Activated T-cell treated with anti-CD3 and anti-CD28 coated beads for 48 hours (primary cell): Measurements from ENCODE around the gene FANCL.
"Not testable (repeated sequence)": the region's sequence is repeated elsewhere in the genome, so short reads cannot be mapped to it uniquely, and the experiment has no call there.

ENCODE experiments used
- DNase-seq: peaks from one replicate; pipeline ENCODE4 v3.0.0-alpha.2; 2020; ENCODE audit warnings: low read depth

The FANCL gene

DNA sequence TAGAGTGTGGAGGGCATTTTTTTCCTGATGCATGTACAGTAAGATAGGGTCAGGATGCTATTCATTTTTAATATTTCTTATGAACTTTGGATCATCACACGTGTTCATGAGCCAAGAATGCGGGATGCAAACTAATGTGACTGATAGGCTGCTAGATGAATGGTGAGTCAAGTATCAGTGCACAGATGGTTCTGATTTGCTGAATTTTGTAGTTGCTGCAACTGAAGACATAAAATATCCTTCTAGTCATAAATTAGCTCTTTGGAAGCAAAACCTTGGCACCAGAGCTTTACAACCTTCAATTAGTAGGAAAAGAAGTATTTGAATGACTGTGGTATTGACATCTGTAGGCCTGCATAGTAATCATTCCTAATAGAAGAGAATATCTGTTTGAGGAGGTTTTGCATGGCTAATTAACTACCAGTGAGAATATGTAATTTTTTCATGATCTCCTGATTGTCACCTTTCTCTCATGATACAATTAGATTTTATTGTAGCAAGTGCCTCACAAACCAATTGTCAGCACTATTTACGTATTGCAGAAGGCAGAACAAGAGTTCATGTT lies 100.5 kb downstream of the FANCL start:
- DNase-seq, result no peak

DNA sequence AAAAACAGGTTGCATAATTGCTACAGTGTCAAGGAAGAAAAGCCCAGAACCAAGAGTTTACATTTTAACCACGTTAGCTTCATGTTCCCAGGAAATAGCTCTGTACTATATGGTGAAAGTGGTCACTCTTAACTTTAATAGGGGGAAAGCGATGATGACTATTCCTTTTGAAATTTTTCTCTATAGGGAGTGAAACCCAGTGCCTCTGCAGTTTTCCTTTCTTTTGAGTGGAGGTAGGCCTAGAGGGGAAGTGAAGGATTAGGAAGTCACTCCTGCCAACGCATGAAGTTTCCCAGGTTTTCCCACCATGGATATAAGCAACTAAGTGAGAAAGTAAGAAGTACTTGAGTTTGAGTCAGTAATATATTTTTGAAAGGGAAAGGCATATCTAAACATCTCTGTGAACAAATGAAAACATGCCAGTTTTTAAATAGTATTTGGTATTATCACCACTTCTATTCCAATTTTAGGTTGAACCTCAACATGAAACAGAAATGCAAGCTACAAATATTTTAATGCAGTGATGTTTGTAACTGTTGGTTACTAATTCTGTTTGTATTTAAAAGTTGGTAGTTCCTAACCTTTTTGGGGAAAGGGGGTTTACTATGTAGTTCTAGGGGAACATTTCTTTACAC lies 102.6 kb downstream of the FANCL start:
- DNase-seq, result no peak

DNA sequence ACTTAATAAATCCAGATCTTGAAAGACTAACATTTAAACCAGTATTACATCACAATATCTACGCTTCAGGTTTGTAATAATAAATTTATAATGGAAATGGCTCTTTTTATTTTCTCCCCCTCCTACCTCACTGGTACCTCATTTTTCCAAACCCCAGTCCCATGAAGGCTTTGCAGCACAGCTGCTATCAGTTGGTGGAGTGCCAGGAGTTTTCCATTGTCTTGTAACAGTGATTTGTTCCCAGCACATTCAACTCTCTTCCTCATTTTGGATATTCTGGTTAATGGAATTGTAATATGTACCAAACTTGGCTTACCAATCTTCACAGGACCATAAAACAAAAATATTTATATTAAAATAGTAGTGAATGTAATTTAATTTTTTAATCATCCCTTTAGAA lies 103.3 kb downstream of the FANCL start:
- no peak for DNase-seq

DNA sequence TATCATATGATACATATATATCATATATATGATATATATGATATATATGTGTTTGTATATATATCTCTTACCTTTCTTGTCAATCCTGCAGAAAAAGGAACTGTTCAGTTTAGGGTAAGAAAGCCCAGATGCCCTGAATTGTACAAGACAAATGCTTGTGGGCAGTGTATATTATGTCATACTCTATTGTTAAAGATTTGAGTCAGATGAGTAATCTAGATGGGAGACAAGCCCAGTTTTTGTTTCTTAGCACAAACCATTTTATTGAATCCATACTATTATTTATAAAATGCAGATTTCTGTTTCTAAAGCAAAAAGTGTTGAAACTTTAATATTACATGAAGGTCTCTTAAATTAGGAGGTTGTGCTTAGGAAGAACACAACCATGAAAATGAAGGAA lies 103.9 kb downstream of the FANCL start:
- DNase-seq, result no peak

DNA sequence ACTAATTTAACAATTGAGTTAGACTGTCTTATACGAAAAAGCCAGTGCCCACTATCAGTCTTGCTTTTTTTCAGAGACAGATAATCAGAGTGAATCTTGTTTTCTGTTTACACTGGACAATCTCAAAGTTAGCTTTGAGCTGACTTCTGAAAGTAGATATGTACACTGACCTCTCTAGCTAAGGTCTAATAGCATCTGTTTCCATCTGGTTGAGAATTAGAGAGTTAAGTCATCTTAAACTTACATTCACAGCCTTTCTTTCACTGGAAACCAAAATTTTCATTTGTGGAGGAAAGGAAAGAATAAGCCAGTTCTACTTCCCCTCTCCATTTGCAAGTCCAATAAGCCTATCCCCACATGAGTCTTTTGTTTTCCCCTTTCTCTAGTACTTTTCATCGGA lies 105.3 kb downstream of the FANCL start:
- no peak for DNase-seq

DNA sequence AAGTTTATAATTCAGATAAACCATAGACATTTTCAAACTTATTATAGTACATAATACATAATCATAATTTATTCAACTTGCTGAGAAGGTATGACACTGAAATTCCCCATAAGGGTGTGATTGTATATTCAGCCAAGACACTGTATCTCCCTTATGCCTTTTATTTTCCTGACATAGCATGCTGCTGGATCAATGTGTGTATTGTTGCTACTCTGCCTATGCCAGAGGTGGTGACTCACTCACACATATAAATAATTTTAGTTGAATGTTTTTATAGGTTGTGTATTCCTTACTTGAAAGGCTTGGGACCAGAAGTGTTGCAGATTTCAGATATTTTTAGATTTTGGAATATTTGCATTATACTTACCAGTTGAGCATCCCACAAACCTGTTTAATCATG lies 107.7 kb downstream of the FANCL start:
- no peak for DNase-seq

DNA sequence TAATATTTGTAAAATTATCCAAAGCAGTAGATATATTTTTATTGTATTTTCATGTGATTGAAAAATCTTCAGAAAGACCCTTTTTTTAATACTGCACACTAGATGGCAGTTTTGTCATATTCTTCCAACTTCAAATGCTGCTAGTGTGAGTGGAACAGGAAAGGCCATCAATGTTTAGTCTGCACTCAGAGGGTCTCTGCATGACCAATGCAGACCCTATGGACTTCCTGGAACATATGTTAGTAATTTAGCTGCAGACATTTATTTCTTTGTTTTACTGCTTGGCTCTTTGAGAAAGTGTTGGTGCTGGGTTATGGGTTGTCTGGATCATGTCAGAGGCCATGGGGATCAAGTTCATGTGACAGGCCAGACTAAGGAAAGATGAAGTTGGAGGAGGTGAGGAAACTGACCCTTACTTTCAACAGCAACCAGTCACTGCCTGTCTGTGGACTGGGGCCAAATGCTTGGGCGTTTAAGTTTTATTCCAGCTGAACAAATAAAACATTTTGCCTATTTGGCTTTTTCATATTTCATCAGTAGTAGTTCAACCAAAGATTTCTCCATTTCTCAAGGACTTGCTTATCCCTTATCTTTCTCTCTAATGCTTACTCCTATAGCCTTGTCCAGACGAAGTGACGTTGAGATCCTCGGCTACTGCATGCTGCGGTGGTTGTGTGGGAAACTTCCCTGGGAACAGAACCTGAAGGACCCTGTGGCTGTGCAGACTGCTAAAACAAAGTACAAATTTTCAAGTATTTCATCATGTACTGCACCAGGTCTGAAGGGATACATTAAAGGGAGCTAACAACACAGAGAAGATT lies 109.7 kb downstream of the FANCL start:
- no peak for DNase-seq

- no peak for DNase-seq
These were observed 110.9 kb downstream of the FANCL start for GRCh38 chr2:58130238-58130637.

- no peak for DNase-seq
These were observed 114.0 kb downstream of the FANCL start for GRCh38 chr2:58127111-58127510.

GRCh38 chr2:58122540-58122939 lies 118.6 kb downstream of the FANCL start:
- DNase-seq, result no peak

DNA sequence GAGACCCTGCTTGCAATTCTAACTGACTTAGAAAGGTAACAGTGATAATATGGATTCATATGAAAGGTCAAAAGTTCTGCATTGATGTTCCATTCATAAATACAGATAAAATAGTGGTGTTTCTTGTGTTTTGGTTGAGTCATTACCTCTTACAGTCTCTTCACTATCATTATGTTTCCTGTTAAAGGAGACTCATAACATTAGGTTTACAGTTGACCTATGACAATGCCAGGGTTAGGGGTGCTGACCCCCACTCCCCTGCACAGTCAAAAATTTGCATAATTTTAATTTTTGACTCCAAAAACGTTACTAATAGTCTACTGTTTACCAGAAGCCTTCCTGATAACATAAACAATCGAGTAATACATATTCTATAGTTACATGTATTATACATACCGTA lies 119.1 kb downstream of the FANCL start:
- DNase-seq, result no peak

- DNase-seq, result no peak
These were observed 120.4 kb downstream of the FANCL start for GRCh38 chr2:58120626-58121229.

DNA sequence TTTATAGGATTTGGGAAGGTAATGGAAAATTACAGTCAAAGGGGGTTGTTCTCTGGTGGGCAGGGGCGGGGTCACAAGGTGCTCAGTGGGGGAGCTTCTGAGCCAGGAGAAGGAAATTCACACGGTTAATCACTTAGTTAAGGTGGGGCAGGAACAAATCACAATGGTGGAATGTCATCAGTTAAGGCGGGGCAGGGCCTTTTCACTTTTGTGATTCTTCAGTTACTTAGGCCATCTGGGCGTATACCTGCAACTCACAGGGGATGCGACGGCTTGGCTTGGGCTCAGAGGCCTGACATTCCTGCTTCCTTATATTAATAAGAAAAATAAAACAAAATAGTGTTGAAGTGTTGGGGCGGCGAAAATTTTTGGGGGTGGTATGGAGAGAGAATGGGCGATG lies 127.6 kb downstream of the FANCL start:
- not testable (repeated sequence) for DNase-seq

GRCh38 chr2:58110765-58111164 lies 130.4 kb downstream of the FANCL start:
- no peak for DNase-seq

DNA sequence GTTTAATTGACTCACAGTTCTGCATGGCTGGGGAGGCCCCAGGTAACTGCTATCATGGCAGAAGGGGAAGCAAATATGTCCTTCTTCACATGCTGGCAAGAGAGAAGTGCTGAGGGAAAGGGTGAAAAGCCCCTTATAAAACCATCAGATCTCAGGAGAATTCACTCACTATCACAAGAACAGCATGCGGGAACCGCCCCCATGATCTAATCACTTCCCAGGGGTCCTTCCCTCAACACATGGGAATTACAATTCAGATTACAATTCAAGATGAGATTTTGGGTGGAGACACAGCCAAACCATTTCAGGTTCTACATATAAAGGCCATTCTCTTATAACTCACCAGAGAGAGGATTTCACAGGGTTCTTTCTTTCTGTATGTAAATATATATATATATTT lies 131.6 kb downstream of the FANCL start:
- no peak for DNase-seq
